Measurements from ENCODE around the gene KANSL3.

KANSL3 gene

DNA sequence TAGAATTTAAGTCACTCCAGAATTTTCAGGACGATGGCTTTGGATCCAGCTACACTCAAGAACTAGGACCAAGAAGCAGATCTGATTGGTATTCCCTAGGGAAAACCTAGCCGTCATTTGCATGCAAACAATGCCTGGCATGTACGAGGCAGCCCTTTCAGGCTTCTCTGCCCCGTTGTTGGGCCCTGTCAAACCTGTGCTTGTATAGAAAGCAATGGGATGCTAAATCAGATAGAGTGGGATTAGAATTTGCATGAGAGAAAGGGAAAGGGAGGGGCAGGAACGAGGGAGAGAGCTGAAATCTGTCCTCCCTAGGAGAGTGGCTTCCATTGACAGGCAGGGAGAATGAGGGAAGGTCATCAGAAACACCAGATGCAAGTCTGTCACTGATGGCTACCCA is 73.0 kb downstream of the KANSL3 start:
- no peak for TF ChIP-seq REST (IDR thresholded peaks at IDR 0.05; ENCODE audit: insufficient read depth in 1 of 2, low read depth in 2 of 2, low read length in 2 of 2)
- no peak for TF ChIP-seq TAF1 (IDR thresholded peaks at IDR 0.05; ENCODE audit: borderline replicate concordance, insufficient read depth, low read length)
- TF ChIP-seq SIN3A (IDR thresholded peaks at IDR 0.05; ENCODE audit: borderline replicate concordance, insufficient read depth, low read length) = no peak
- no peak for TF ChIP-seq POLR2AphosphoS5 (IDR thresholded peaks at IDR 0.05; ENCODE audit: low read depth, low read length)
- TF ChIP-seq FOXP2 (optimal IDR thresholded peaks at IDR 0.05; ENCODE audit: borderline replicate concordance, extremely low read depth, extremely low read length, insufficient read depth) = no peak

DNA sequence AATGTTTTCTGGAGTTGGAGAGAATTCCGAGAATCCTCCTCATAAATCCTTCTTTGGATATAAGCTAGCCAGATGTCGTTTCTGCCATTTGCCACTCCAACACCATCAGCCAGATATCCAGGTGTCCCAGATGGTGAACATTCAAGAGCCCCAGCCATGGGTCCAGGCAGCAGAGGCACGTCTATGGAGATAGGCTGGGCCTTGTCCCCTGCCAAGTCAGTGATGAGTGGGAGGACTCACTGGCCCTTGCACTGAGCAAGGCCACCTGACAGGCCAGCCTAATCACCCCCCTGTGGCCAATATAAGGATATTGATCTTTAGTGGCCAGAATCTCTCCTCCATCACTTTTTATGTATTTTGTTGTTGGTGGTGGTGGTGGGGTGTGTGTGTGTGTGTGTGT is 73.5 kb downstream of the KANSL3 start:
- TF ChIP-seq TAF1 (IDR thresholded peaks at IDR 0.05; ENCODE audit: borderline replicate concordance, insufficient read depth, low read length) = no peak
- no peak for TF ChIP-seq POLR2AphosphoS5 (IDR thresholded peaks at IDR 0.05; ENCODE audit: low read depth, low read length)
- no peak for TF ChIP-seq SIN3A (IDR thresholded peaks at IDR 0.05; ENCODE audit: borderline replicate concordance, insufficient read depth, low read length)
- TF ChIP-seq FOXP2 (optimal IDR thresholded peaks at IDR 0.05; ENCODE audit: borderline replicate concordance, extremely low read depth, extremely low read length, insufficient read depth) = no peak
- TF ChIP-seq REST (IDR thresholded peaks at IDR 0.05; ENCODE audit: insufficient read depth in 1 of 2, low read depth in 2 of 2, low read length in 2 of 2) = no peak

DNA sequence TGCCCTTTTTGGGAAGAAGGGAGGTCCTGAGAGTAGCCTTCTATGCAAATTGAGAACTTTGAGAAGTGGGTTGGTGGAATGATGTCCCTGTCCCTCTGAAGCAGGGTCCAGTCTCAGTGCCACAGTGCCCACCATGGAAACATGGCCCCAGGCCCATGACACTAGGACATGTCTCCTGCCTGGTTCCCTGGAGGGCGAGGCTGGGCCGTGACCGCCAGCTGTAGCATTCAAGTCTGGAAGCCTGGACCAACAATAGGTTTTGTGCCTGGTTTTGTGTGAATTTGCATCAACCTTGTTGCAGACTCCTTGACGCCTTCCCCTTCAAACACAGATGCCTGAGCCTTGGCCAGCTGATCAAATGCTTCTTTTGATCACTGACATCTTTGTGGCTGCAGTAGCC is 74.1 kb downstream of the KANSL3 start:
- TF ChIP-seq TAF1 (IDR thresholded peaks at IDR 0.05; ENCODE audit: borderline replicate concordance, insufficient read depth, low read length) = no peak
- no peak for TF ChIP-seq REST (IDR thresholded peaks at IDR 0.05; ENCODE audit: insufficient read depth in 1 of 2, low read depth in 2 of 2, low read length in 2 of 2)
- no peak for TF ChIP-seq SIN3A (IDR thresholded peaks at IDR 0.05; ENCODE audit: borderline replicate concordance, insufficient read depth, low read length)
- TF ChIP-seq FOXP2 (optimal IDR thresholded peaks at IDR 0.05; ENCODE audit: borderline replicate concordance, extremely low read depth, extremely low read length, insufficient read depth) = no peak
- no peak for TF ChIP-seq POLR2AphosphoS5 (IDR thresholded peaks at IDR 0.05; ENCODE audit: low read depth, low read length)

GRCh38 chr2:96558485-96558884 is 79.6 kb downstream of the KANSL3 start:
- TF ChIP-seq FOXP2 (optimal IDR thresholded peaks at IDR 0.05; ENCODE audit: borderline replicate concordance, extremely low read depth, extremely low read length, insufficient read depth) (no peak), TAF1 (IDR thresholded peaks at IDR 0.05; ENCODE audit: borderline replicate concordance, insufficient read depth, low read length) (no peak), POLR2AphosphoS5 (IDR thresholded peaks at IDR 0.05; ENCODE audit: low read depth, low read length) (no peak), REST (IDR thresholded peaks at IDR 0.05; ENCODE audit: insufficient read depth in 1 of 2, low read depth in 2 of 2, low read length in 2 of 2) (no peak), SIN3A (IDR thresholded peaks at IDR 0.05; ENCODE audit: borderline replicate concordance, insufficient read depth, low read length) (no peak)

- TF ChIP-seq POLR2AphosphoS5 (IDR thresholded peaks at IDR 0.05; ENCODE audit: low read depth, low read length) (no peak), TAF1 (IDR thresholded peaks at IDR 0.05; ENCODE audit: borderline replicate concordance, insufficient read depth, low read length) (no peak), SIN3A (IDR thresholded peaks at IDR 0.05; ENCODE audit: borderline replicate concordance, insufficient read depth, low read length) (no peak), REST (IDR thresholded peaks at IDR 0.05; ENCODE audit: insufficient read depth in 1 of 2, low read depth in 2 of 2, low read length in 2 of 2) (no peak), FOXP2 (optimal IDR thresholded peaks at IDR 0.05; ENCODE audit: borderline replicate concordance, extremely low read depth, extremely low read length, insufficient read depth) (no peak)
Measured at GRCh38 chr2:96558061-96558460, 80.1 kb downstream of the KANSL3 start.

Data from PFSK-1 (cell line).